ENCODE measurements around the gene TOP3B.

The TOP3B gene

DNA sequence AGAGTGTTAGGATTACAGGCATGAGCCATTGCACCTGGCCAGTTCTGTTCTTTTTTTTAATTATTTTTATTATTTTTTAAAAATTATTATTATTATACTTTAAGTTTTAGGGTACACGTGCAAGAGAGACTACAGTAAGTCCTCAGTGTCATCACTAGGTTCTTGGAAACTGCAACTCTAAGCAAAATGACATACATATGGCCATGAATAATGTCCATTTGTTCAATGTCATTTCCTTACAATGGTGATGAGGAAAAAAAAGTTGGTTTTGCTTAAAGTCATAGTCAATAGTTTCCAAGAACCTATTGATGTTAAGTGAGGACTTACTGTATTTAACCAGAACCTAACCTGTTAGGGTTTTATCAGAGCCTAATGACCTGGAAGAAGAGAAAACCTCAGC lies 29.4 kb upstream of the TOP3B start:
- DNase-seq (ENCODE audit: low spot score) (no peak), FAIRE-seq (no peak)

DNA sequence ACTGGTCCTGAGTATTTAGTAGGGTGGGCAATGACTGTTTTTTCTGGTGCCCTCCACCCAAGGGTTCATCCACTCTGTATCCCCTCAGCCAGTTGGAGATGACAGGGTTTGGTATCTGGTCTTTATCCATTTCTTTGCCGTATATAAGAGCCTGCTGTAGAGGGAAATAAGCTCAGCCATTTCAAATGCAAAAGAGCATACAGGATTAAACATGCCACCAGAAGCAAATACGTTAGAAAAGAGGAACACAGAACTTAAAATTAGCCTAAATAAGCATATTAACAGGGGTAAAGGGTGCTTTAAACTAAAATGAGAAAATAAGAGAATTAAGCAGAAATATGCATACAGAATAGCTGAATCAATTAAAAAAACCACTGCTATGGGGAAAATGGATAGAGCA lies 27.8 kb upstream of the TOP3B start:
- DNase-seq (ENCODE audit: low spot score): no peak
- no peak for FAIRE-seq

DNA sequence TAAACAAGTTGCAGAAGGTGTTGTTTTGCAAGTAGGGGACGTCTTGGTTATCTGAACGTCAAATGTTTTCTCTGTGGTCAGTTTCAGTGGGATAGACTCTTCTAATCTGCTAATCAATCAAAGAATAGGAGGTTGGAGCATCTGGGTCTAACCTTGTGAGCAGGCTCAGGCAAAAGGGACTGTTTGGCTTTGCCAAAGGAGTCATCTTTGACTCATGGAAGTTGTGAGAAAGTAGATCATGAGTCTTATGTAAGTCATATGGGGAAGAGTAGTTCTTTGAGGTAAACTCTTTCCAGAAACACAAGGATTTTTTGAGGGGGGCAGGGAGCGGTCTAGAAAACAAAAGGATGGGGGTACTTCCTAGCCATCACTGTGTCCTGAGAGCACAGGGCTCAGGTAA lies 27.1 kb upstream of the TOP3B start:
- DNase-seq (ENCODE audit: low spot score): no peak
- no peak for FAIRE-seq

DNA sequence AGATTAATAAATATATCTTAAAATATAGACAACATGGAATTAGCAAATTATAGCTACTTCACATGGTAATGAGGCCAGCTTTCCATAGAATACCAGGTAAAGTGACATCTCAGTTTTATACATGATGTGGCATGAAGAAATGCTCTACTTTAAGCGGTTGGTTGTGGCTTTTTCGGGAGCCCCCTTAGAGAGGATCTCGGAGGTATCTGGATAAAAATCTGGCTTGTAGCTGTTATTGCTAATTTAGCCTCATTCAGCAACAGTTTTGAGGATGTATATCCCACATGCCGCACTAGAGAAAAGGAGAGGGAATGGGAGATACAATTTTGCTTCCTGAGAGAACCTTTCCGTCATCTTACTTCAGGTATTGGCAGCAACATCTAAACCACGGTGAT lies 24.0 kb upstream of the TOP3B start:
- FAIRE-seq (no peak), DNase-seq (ENCODE audit: low spot score) (no peak)

DNA sequence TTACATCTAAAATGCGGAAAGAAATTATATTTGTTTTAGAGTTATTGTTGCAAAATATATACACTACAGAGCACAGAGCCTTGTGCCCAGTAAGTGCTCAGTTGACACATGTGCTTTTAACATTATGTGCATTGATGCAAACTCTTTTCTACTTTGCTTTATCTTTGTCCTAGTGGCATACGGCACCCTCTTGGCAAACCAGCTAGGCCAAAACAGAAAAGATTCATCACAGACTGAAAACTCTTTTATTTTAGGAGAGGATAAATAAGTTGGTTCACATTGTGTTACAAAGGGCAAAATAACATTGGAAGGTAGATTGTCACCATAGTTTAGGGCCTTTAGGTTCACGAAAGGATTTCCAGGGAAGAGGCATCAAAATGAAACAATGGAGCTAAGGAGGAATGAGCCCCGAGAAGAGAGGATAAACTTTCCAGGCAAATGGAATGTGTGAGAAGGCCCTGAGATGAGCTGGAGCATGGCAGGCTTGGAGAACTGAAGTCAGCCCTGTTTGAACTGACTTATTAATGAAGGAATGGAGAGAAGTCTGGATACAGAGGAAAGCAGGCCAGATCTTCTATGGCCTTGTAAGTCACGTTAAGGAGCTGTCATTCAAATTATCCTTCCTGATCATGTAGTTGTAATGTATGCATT lies 23.5 kb upstream of the TOP3B start:
- FAIRE-seq: no peak
- DNase-seq (ENCODE audit: low spot score): no peak

DNA sequence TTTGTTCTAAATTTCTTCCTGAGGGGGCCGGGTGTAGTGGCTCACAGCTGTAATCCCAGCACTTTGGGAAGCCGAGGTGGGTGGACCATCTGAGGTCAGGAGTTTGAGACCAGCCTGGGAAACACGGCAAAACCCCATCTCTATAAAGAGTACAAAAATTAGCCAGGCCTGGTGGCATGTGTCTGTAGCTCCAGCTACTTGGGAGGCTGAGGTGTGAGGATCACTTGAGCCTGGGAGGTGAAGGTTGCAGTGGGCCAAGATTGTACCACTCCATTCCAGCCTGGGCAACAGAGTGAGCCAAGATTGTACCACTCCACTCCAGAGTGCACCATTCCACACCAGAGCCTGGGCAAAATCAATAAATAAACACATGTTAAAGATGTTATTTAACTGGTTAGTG lies 20.6 kb upstream of the TOP3B start:
- no peak for DNase-seq (ENCODE audit: low spot score)
- FAIRE-seq: no peak

DNA sequence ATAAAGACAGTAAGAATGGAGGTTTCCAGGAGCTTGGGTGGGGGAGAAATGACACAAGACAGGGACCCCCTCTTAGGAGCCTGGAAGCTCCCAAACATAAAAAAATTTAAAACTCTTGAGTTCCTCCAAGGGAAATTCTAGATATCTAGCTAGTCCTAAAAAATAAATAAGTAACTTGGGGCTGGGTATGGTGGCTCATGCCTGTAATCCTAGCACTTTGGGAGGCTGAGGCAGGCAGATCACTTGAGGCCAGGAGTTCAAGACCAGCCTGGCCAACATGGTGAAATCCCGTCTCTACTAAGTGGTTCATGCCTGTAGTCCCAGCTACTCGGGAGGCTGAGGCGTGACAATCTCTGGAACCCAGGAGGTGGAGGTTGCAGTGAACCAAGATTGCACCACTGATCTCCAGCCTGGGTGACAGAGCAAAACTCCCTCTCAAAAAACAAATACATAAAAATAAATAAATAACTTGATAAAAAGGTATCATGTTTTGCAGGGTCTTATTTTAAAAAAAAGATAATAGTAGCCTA lies 20.0 kb upstream of the TOP3B start:
- DNase-seq (ENCODE audit: low spot score): no peak
- FAIRE-seq: no peak

DNA sequence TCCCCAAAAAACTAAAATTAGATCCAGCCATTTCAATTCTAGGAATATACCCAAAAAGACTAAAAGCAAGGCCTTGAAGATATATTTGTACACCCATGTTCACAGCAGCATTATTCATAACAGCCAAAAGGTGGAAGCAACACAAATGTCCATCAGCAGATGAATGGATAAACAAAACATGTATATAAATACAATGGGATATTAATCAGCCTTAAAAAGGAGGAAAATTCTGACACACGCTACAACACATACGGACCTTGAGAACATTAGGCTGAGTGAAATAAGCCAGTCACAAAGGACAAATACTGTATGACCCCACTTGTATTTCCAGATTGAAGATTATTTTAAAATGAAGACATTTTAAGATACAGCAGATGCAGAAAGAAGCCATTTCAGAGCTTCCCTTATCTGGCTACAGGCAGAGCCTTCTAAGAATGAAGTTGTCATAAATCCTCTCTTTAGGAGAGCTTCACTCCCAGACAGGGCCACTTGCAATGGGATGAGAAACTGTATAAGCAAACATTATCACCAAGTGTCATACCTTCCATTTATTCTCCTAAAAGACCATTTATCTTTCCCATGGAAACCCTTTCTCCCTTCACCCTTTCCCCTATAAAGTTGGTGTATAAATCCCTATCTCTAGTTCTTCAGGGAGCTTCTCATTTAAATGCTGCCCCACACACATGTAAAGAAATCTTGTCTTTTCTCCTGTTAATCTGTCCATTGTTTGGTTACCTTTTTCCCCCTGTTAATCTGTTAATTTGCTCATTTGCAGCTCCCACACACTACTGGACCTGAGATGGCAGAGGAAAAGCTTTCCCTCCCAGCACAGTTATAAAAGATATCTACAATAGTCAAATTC lies 19.3 kb upstream of the TOP3B start:
- FAIRE-seq (no peak), DNase-seq (ENCODE audit: low spot score) (no peak)

DNA sequence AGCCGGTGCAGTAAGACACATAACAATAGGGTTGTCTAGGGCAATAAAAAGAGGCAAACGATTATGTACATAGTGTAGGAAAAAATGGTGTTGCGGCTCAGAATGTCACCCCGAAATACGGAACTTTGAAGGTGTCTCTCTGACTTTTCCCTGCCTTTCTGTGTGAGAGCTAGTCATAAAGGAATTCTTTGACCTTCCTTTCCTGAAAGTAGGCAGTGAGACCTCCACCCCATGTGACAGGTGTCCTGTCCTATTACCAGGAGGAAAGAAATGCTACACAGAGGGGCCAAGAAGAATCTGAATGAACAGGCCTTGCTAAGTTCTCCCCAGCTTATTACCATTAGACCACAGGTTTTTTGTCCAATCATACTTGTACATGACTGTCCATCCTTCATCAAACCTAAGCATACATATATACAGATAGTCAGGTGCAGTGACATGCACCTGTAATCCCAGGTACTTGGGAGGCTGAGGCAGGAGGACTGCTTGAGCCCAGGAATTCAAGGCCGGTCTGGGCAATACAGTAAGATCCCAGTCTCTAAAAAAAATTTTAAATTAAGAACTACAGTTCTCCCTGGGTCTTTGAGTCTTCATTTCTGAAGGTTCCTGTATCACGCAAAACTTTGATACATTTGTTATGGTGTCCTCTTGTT lies 16.1 kb upstream of the TOP3B start:
- FAIRE-seq: no peak
- no peak for DNase-seq (ENCODE audit: low spot score)

DNA sequence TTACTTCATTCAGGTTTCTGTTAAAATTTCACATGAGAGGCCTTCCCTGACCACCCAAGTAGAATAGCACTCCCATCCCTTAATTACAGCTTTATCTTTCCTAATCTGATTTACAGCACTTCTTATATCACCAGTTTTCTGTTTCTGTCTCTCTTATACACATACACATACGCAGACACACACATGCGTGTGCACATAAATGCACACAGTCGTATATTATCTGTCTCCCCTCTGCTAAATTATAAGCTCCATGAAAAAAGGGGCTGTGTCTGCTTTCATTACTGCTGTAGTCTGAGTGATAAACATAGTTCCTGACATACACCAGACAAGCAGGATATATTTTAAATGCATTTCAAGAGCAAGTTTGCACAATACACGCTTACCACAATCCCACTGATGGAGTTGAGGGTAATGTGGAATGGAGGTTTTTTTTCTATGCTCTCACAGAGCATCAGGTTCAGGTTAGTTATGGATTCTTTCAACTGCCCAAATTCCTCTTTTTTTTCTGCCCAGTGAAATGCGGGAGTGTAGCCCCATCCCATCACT lies 13.7 kb upstream of the TOP3B start:
- FAIRE-seq: no peak
- no peak for DNase-seq (ENCODE audit: low spot score)

DNA sequence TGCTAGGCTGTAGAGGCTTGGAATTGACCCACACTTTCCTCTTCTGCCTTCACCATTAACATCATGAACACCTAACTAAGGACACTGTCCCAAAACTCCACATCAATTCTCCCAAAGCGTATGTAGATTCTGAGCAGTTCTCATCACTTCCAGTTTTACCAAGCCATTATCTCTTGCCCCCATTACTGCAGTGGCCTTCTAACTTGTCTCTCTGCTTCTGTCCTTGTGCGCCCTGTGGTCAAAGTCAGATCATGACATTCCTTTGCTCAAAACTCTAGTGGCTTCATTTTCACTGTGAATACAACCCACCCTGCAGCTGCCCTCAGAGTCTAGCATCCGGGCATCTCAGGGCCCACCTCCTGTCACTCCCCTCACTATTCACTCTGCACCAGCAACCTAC lies 13.1 kb upstream of the TOP3B start:
- FAIRE-seq (no peak), DNase-seq (ENCODE audit: low spot score) (no peak)

DNA sequence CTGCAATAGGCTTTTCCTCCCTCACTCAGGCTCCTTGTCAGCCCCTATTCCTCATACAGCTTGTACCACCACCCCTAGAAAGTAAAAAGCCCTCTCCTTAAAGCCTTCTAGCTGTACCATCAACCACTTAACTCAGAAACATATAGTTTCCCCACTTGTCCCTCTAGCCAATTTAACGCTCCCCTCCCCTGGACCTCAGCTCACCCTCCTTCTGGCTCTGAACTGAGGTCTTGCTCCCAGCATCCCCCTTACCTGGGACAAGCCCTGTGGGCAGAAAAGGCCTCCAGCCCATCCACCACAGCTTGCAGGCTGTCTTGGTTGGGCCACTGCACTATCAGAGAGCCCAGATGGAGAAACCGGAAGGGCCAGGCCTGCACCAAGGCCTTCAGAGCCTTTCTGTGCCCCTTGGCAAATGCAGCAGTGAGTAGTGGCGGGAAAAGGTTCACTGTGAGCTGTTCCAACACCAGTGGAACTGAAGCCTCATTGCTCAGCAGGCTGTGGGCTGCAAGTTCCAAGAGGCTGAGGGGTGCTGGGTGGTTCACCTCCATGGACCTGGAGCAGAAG lies 12.4 kb upstream of the TOP3B start:
- FAIRE-seq (no peak), DNase-seq (ENCODE audit: low spot score) (no peak)

DNA sequence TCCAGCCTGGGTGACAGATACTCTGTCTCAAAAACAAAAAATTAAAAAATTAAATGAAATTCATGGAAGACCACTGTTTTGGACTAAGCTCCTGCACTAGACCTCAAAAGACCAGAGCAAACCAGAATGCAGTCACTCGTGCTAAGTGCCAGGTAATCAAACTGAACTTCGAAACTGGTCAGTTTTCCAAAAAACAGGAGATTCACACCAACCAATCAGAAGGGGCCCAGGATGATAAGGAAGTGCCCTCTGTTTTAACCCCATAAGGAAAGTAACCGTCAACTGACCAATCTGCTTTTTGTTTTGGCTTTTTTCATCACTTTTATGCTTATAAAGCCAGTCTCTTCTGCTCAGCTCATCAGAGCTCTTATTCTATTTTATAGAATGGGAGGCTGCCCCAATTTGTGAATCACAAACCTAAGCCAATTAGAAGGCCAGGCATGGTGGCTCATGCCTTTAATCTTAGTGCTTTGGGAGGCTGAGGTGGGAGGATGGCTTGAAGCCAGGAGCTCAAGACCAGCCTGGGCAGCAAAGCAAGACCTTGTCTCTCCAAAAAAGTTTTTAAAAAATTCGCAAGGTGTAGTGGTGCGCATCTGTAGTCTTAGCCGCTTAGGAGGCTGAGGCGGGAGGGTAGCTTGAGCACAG lies 10.1 kb upstream of the TOP3B start:
- FAIRE-seq (no peak), DNase-seq (ENCODE audit: low spot score) (no peak)

DNA sequence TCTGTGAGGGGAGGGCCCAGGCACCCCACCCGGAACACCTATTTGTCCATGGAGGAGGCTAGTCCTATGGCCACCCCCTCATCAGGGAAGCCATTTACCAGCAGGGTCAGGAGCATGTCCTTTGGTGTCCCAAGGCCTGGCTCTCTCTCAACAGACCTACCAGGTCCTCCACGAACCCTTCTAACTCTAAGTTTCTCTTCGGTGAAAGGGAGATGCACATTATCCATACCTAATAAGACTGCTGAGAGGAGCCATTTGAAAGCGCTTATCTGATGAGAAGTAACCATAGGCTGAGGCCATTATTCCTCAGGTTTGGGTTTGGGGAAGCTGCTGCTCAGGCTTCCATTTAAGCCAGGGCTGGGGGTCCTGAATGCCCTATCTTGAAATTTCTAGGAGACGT lies 9.2 kb upstream of the TOP3B start:
- FAIRE-seq: no peak
- no peak for DNase-seq (ENCODE audit: low spot score)

DNA sequence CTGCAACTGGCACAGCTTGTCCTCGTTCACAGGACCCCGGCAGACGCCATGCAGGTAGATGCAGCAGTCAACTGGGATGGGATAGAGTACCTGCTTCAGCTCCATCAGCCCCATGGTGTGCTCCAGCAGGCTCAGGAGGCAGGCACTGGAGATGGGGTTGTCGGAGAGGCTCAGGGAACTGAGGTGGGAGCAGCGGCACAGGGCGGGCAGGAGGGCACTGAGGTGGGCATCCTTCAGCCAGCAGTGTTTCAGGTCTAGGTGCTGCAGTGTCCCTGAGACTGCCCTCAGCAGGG lies 8.7 kb upstream of the TOP3B start:
- FAIRE-seq: no peak

DNA sequence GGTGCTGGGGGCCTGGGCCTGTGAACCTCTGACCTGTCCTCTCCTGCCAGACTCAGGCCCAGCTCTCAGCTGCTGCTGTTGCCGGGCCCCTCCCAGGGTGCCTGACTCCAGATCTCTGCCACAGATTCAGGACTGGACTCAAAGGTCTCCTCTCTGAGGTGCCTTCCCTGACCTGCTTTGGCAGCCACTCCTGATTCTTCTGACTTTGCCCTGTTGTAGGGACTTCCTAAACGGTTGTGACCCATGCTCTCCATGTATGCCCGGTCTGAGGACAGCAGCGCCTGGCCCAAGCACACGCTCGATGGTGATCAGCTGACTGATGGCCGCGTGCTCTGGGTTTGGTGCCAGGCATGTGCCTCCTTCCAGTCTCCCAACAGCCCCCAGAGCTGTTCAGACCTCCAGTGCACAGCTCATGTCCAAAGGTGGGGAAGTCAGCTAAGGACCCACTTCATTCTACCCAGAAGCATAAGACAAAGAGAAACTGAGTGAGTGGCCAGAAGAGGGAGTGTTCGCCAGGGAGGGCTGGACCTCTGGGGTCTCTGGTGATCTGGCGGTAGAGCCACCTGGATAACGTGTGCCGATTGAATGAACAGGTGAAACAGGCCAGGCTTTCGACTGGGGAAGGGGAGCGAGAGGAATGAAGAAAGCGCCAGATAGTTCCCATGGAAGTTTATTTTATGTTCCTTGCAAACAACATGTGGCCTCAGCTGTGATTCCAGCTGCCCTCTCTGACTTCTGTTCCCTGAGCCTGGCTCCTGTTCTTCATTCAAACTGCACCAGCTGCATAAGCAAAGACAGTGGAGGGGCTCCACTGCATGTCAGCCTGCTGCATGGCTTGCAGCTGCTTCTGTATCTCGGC lies 8.1 kb upstream of the TOP3B start:
- FAIRE-seq (no peak), DNase-seq (ENCODE audit: low spot score) (no peak)

More for the DNA sequence above, 8.7 kb upstream of the TOP3B start:
- no peak for DNase-seq (ENCODE audit: low spot score)

DNA sequence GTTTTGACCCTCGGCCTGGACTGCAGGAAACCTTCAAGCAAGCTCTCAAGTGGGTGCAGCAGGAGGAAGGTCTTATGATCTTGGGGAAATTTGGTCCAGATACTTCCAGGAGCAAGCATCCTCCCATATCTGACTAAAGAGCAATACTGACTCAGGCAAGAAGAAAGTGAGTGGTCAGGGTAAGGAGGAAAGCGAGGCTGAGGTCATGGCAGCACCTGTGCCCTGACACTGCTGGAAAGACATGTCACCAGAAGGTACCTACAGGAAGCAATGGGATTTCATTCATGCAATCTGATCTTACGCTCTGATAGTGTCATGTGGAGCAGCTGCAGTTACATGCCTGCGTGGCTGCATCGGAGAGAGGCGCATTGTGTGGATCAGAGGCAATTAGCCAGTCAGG lies 6.5 kb upstream of the TOP3B start:
- FAIRE-seq (no peak), DNase-seq (ENCODE audit: low spot score) (no peak)

DNA sequence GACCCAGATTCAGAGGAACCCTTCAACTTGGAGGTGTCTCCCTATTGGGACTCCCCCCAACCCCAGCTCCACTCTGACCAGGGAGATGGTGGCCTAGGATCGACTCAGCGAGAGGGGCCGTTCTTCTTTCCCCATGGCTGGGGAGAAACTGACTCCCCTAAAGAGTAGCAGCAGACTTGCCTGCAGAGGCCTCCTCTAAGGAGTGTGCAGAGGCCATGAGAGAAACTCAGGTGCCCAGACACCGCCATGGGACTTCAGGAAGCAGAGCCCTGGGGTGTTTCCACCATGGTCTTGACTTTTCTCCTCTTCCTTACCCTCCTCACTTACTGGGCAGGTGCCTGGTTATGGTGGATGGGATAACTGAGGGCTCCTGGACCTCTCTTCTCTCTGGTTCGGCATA lies 2.6 kb upstream of the TOP3B start:
- DNase-seq (ENCODE audit: low spot score) (no peak), FAIRE-seq (no peak)

DNA sequence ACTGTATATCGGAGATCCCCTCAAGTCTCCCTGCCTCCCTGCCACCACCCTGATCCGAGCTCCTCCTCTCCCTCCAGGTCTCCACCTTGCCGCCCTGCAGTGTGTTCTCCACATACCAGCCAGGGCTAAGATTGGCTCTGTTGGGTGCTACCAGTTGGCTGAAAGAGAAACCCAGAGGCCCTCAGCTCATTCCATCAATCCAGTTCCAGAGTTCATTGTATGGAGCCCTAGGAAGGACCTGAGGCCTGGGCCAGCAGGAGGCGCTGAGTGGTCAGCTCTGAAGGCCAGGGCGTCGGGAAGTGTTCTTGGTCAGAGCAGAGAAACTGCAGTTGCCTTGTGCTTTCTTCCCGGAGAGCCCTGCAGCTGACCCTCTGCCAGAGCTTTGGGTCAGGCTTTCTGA lies 2.2 kb upstream of the TOP3B start:
- FAIRE-seq (no peak), DNase-seq (ENCODE audit: low spot score) (no peak)

DNA sequence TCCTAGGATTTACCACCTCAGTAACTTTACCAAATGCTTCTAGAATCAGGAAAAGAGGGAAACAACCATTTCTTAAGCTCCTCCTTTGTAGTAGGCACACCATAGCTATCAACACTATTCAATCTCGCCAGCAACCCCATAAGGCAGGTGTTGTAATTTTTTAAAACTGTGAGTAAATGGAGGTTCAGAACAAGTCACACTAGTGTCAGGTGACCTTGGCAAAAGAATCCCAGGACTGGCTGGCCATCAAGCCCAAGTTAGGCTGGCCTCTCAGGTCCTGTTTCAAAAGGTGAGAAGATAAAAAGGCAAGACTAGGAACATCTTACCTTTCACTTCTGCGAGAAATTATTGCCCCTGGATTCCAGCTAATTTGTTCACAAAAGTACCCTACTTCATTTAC lies 713 bp downstream of the TOP3B start:
- FAIRE-seq: no peak

DNA sequence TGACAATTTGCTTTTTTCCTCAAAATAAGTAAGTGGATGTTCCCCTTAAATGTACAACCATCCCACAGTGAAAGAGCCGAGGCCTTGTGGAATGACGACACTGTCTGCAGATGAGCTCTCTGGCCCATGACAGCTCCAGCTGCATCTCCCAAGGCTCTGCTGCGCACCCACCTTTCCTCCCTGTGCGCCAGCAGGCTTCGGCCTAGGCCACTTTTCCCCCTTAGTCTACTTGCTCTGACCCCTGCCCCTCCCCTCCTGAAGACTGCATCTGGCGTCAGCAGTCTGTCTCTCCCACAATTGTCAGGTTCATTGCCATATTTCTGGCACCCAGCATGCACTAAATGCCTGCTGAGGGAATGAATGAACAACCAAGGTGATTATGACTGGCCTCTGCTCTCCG lies 2.0 kb downstream of the TOP3B start:
- FAIRE-seq: no peak
- no peak for DNase-seq (ENCODE audit: low spot score)

More for the DNA sequence above, 713 bp downstream of the TOP3B start:
- DNase-seq (ENCODE audit: low spot score): no peak

Data from RCC 7860 (cell line).